ENCODE data around the gene SESN2. TPM values are rescaled to one million over a fixed set of nuclear protein-coding genes. Genes with fewer than 3 reads are reported as not detected.

The SESN2 gene
- total RNA-seq, 2 experiments from 2014 or later = 11.7 to 11.8 TPM

- Mint-ChIP-seq H3K9me3 (no peaks in the 10 kb centered on the region), H3K4me1 (peaks cover 8% of the 10 kb centered on the region), H3K27ac (no peak overlapping the region), H3K36me3 (ENCODE audit: low read depth) (peaks cover 25% of the 10 kb centered on the region), H3K27me3 (no peaks in the 10 kb centered on the region), H3K4me3 (no peak overlapping the region)
- ChIA-PET CTCF (interaction anchor here (2.5 kb wide), 1 partner anchor 32 kb away, joined by 10 read pairs; no protein-coding TSS in a partner anchor), POLR2A (no interaction called here)
- no peak for DNase-seq
Observed at GRCh38 chr1:28280501-28280900, 21.2 kb downstream of the SESN2 start.

- H3K9me3 Mint-ChIP-seq = no peaks in the 10 kb centered on the region
- ChIA-PET CTCF (interaction anchor here (2.5 kb wide), 1 partner anchor 32 kb away, joined by 10 read pairs; no protein-coding TSS in a partner anchor), POLR2A (no interaction called here)
- H3K27me3 Mint-ChIP-seq = no peaks in the 10 kb centered on the region
- no peak overlapping the region for H3K4me3 Mint-ChIP-seq
- H3K36me3 Mint-ChIP-seq (ENCODE audit: low read depth) = peaks cover 25% of the 10 kb centered on the region
- H3K4me1 Mint-ChIP-seq = peaks cover 8% of the 10 kb centered on the region
- no peak overlapping the region for H3K27ac Mint-ChIP-seq
- no peak for DNase-seq
Observed at GRCh38 chr1:28280977-28281381, 21.7 kb downstream of the SESN2 start.

- ChIA-PET CTCF (interaction anchor here (2.5 kb wide), 1 partner anchor 33 kb away, joined by 10 read pairs; no protein-coding TSS in a partner anchor), POLR2A (no interaction called here)
- DNase-seq = no peak
- Mint-ChIP-seq H3K4me1 (peaks cover 8% of the 10 kb centered on the region), H3K27me3 (no peaks in the 10 kb centered on the region), H3K9me3 (no peaks in the 10 kb centered on the region), H3K4me3 (no peak overlapping the region), H3K36me3 (ENCODE audit: low read depth) (peaks cover 25% of the 10 kb centered on the region), H3K27ac (peak overlapping the region; percentile 71)
Observed at GRCh38 chr1:28281608-28282425, 22.5 kb downstream of the SESN2 start.

GRCh38 chr1:28282426-28283407 is 23.4 kb downstream of the SESN2 start:
- H3K4me3 Mint-ChIP-seq = no peak overlapping the region
- DNase-seq = no peak
- H3K36me3 Mint-ChIP-seq (ENCODE audit: low read depth) = peaks cover 20% of the 10 kb centered on the region
- H3K27me3 Mint-ChIP-seq = no peaks in the 10 kb centered on the region
- POLR2A ChIA-PET = no interaction called here
- CTCF ChIA-PET = interaction anchor here (1.5 to 2.5 kb wide), 2 partner anchors 11 to 34 kb away, joined by 3 to 10 read pairs; no protein-coding TSS in a partner anchor
- H3K27ac Mint-ChIP-seq = peak overlapping the region; percentile 51
- H3K4me1 Mint-ChIP-seq = peaks cover 8% of the 10 kb centered on the region
- H3K9me3 Mint-ChIP-seq = no peaks in the 10 kb centered on the region

- peaks cover 8% of the 10 kb centered on the region for H3K4me1 Mint-ChIP-seq
- ChIA-PET POLR2A (no interaction called here), CTCF (interaction anchor here (0.6 to 1.9 kb wide), 5 partner anchors 9 to 502 kb away, joined by 3 to 7 read pairs (median 4); no protein-coding TSS in a partner anchor)
- peaks cover 4% of the 10 kb centered on the region for H3K36me3 Mint-ChIP-seq (ENCODE audit: low read depth)
- no peaks in the 10 kb centered on the region for H3K9me3 Mint-ChIP-seq
- H3K27ac Mint-ChIP-seq = no peak overlapping the region
- H3K27me3 Mint-ChIP-seq = no peaks in the 10 kb centered on the region
- no peak overlapping the region for H3K4me3 Mint-ChIP-seq
- DNase-seq = no peak
Observed at GRCh38 chr1:28286111-28286510, 26.8 kb downstream of the SESN2 start.

DNA sequence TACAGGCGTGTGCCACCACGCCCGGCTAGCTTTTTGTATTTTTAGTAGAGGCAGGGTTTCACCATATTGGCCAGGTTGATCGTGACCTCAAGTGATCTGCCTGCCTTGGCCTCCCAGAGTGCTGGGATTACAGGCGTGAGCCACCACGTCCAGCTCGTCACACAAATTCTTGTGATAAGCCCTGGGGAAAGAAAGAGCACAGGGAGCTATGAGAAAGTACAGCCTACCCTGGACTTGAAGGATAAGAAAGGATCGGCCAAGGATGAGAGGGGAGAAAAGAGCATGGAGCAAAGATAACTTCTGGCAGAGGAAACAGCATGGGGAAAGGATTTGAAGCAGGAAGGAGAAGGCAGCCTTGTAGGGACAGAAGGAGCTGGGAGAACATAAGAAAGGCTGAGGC is 29.2 kb downstream of the SESN2 start:
- Mint-ChIP-seq H3K27me3 (no peaks in the 10 kb centered on the region), H3K27ac (no peak overlapping the region), H3K4me1 (no peaks in the 10 kb centered on the region), H3K36me3 (ENCODE audit: low read depth) (no peaks in the 10 kb centered on the region), H3K4me3 (no peak overlapping the region), H3K9me3 (no peaks in the 10 kb centered on the region)
- DNase-seq = no peak
- ChIA-PET POLR2A (no interaction called here), CTCF (interaction anchor here (0.6 to 1.5 kb wide), 4 partner anchors 12 to 106 kb away, joined by 3 to 4 read pairs (median 3); no protein-coding TSS in a partner anchor)

GRCh38 chr1:28290851-28291250 is 31.5 kb downstream of the SESN2 start:
- POLR2A ChIA-PET = no interaction called here

GRCh38 chr1:28291711-28292110 is 32.4 kb downstream of the SESN2 start:
- no peak for DNase-seq

More at GRCh38 chr1:28290851-28291250, 31.5 kb downstream of the SESN2 start:
- Mint-ChIP-seq H3K4me1 (no peaks in the 10 kb centered on the region), H3K9me3 (no peaks in the 10 kb centered on the region), H3K27me3 (no peaks in the 10 kb centered on the region), H3K27ac (no peak overlapping the region), H3K36me3 (ENCODE audit: low read depth) (no peaks in the 10 kb centered on the region), H3K4me3 (no peak overlapping the region)
- CTCF ChIA-PET = interaction anchor here (0.6 to 1.1 kb wide), 4 partner anchors 7 to 122 kb away, joined by 3 to 4 read pairs (median 3); no protein-coding TSS in a partner anchor
- DNase-seq = no peak

DNA sequence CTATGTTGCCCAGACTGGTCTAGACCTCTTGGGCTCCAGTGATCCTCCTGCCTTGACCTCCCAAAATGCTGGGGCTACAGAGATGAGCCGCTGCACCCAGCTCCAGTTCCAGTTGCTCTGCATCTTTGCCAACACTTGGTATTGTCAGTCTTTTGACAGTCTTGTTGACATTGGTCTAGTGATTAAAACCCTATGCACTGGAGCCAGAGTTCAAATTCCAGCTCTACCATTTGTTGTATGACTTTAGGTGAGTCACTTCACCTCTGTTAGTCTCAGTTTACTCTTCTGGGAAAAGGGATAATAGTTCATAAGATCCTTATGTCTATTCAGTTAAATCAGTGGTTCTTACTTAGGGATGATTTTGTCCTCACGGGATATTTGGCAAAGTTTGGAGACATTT is 36.6 kb downstream of the SESN2 start:
- H3K36me3 Mint-ChIP-seq (ENCODE audit: low read depth) = no peaks in the 10 kb centered on the region
- peaks cover 14% of the 10 kb centered on the region for H3K4me1 Mint-ChIP-seq
- POLR2A ChIA-PET = no interaction called here
- no peak overlapping the region for H3K4me3 Mint-ChIP-seq
- no peak for DNase-seq
- CTCF ChIA-PET = interaction anchor here (0.7 kb wide), 1 partner anchor 10 kb away, joined by 5 read pairs; no protein-coding TSS in a partner anchor
- no peak overlapping the region for H3K27ac Mint-ChIP-seq
- H3K27me3 Mint-ChIP-seq = peaks cover 11% of the 10 kb centered on the region
- no peaks in the 10 kb centered on the region for H3K9me3 Mint-ChIP-seq

More at GRCh38 chr1:28291711-28292110, 32.4 kb downstream of the SESN2 start:
- Mint-ChIP-seq H3K4me3 (no peak overlapping the region), H3K27ac (no peak overlapping the region), H3K9me3 (no peaks in the 10 kb centered on the region), H3K27me3 (peaks cover 5% of the 10 kb centered on the region), H3K36me3 (ENCODE audit: low read depth) (no peaks in the 10 kb centered on the region), H3K4me1 (peaks cover under 1% of the 10 kb centered on the region)
- ChIA-PET POLR2A (no interaction called here), CTCF (interaction anchor here (0.9 kb wide), 1 partner anchor 43 kb away, joined by 3 read pairs; no protein-coding TSS in a partner anchor)

DNA sequence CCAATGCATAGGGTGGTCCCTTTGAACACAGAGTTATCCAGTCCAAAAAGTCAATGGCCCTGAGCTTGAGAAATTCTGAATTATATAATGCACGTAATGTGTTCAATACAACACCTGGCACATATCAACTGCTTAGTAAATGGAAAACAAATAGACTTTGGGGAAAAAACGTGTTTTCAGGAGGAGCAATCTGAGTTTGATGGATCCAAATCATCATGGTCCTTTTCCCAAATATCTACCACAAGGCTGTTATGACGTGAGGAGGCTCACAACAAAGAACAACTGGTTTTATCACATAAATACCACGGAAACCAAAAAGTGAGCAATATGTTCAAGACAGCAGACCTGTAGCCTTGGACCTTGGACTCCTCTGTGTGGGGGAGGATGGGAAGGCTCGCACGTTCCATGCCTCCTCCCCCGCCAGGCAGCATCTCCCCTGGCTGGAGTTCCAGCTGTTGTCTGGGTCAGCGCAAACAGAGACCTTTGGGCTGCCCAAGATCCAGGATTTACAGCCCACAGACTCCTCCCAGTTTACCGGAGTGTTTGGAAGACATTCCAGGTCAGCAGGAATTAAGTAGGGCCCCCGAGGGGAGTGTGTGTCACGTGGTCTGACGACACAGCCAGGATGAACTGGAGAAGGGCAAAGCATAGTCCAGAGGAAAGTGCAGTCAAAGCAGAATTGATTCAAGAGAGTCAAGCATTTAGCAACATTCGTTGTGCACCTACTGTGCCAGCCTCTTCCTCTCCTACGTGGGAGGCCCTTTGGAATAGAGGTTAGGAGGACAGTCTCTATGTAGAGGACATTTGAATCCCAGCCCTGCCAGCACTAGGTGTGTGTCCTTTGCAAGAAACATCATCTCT is 37.3 kb downstream of the SESN2 start:
- Mint-ChIP-seq H3K4me1 (peaks cover 14% of the 10 kb centered on the region), H3K9me3 (no peaks in the 10 kb centered on the region), H3K27ac (no peak overlapping the region), H3K36me3 (ENCODE audit: low read depth) (no peaks in the 10 kb centered on the region), H3K4me3 (no peak overlapping the region), H3K27me3 (peaks cover 16% of the 10 kb centered on the region)
- POLR2A ChIA-PET = no interaction called here
- CTCF ChIA-PET = no interaction called here
- DNase-seq = no peak

GRCh38 chr1:28297826-28298225 is 38.5 kb downstream of the SESN2 start:
- no peak overlapping the region for H3K27ac Mint-ChIP-seq
- no peaks in the 10 kb centered on the region for H3K9me3 Mint-ChIP-seq
- H3K27me3 Mint-ChIP-seq = peaks cover 19% of the 10 kb centered on the region
- H3K4me1 Mint-ChIP-seq = peaks cover 14% of the 10 kb centered on the region
- H3K36me3 Mint-ChIP-seq (ENCODE audit: low read depth) = no peaks in the 10 kb centered on the region
- POLR2A ChIA-PET = no interaction called here
- DNase-seq = no peak
- H3K4me3 Mint-ChIP-seq = no peak overlapping the region
- CTCF ChIA-PET = interaction anchor here (0.6 to 1.6 kb wide), 4 partner anchors 7 to 49 kb away, joined by 3 to 5 read pairs (median 3); no protein-coding TSS in a partner anchor

GRCh38 chr1:28298438-28298837 is 39.1 kb downstream of the SESN2 start:
- Mint-ChIP-seq H3K9me3 (no peaks in the 10 kb centered on the region), H3K36me3 (ENCODE audit: low read depth) (no peaks in the 10 kb centered on the region), H3K27ac (no peak overlapping the region), H3K27me3 (peaks cover 19% of the 10 kb centered on the region), H3K4me1 (peaks cover 14% of the 10 kb centered on the region), H3K4me3 (no peak overlapping the region)
- ChIA-PET POLR2A (no interaction called here), CTCF (interaction anchor here (0.6 to 1.6 kb wide), 6 partner anchors 8 to 50 kb away, joined by 3 to 5 read pairs (median 3); no protein-coding TSS in a partner anchor)
- DNase-seq = no peak
